Thyroid gland (tissue), 4 donors: Measurements from ENCODE around the gene KRTAP5-4. TPM values are rescaled to one million over a fixed set of nuclear protein-coding genes. Genes with fewer than 3 reads are reported as not detected.
A peak's percentile ranks its signal among the peaks of the same experiment; 100 is the strongest.

Experiments used
- DNase-seq, 2 donors: peaks; one replicate each; pipeline ENCODE4 v3.0.0-alpha.2; 2019
- H3K27ac ChIP-seq, 3 donors: fragments of 200-600 bp; sonication (generic); 1 replicate in 2 of 3; 2 replicates in 1 of 3; pipeline ENCODE4 v1.5.1; 2016 to 2019; ENCODE audit warnings: mild to moderate bottlenecking in 1 of 3, moderate library complexity in 1 of 3
- H3K27me3 ChIP-seq: fragments of 200-600 bp; sonication (generic); one replicate; pipeline ENCODE4 v1.5.1; 2019
- H3K36me3 ChIP-seq, 2 donors: fragments of 200-600 bp; sonication (generic); one replicate each; pipeline ENCODE4 v1.5.1; 2016 to 2019
- H3K4me1 ChIP-seq, 2 donors: fragments of 200-600 bp; sonication (generic); one replicate each; pipeline ENCODE4 v1.5.1; 2017 to 2019
- H3K4me3 ChIP-seq, 3 donors: fragments of 200-600 bp; sonication (generic); replicated peaks in 1 of 3; 1 replicate in 2 of 3; 2 replicates in 1 of 3; pipeline ENCODE4 v1.5.1; 2016; ENCODE audit warnings: mild to moderate bottlenecking in 1 of 3
- H3K9me3 ChIP-seq: fragments of 200-600 bp; sonication (generic); one replicate; pipeline ENCODE4 v1.5.1; 2017
- CTCF ChIP-seq, 6 experiments: fragments of 200-600 bp in 3 of 6; fragments of 450-650 bp in 3 of 6; sonication (generic) in 3 of 6; IDR thresholded peaks; one replicate each; pipeline ENCODE4 v1.5.1; 2016 to 2019; ENCODE audit warnings: antibody characterized with exemption in 6 of 6, mild to moderate bottlenecking in 2 of 6, inconsistent platforms in 1 of 6, moderate library complexity in 1 of 6
- POLR2A ChIP-seq, 2 donors: fragments of 450-650 bp; IDR thresholded peaks; one replicate each; pipeline ENCODE4 v1.6.1; 2017; ENCODE audit warnings: antibody characterized with exemption in 2 of 2, mild to moderate bottlenecking in 2 of 2, moderate library complexity in 1 of 2
- WGBS, 2 donors: methylation state at CpG; one replicate each; pipeline ENCODE4 v1.1.5; 2017; 5-methylcytosine and 5-hydroxymethylcytosine counted together
- intact Hi-C: fragments of 100-400 bp; cut with DNase I; formaldehyde crosslinking; loops from one replicate; pipeline ENCODE4 v1.15.1; 2023
- total RNA-seq, 4 donors: library from RNA; depleted of rRNA; stranded (reverse); fragments of >200 nt; gene quantifications; one replicate each; pipeline ENCODE4 v1.2.3, GENCODE V29; 2016

KRTAP5-4 gene
- total RNA-seq, 4 donors from 2014 or later, result not detected

GRCh38 chr11:1574933-1575242 is 47.0 kb downstream of the KRTAP5-4 start:
- intact Hi-C loops, result loop anchor here (2.0 to 5.0 kb wide), 2 partner anchors 28 to 373 kb away; no protein-coding TSS in a partner anchor
- Histone ChIP-seq H3K27ac (no peak overlapping the region), H3K4me3 (no peak overlapping the region), H3K36me3 (no peaks in the 10 kb centered on the region), H3K4me1 (peaks cover 15 to 33% of the 10 kb centered on the region in 2 donors), H3K9me3 (no peaks in the 10 kb centered on the region), H3K27me3 (no peaks in the 10 kb centered on the region)
- peak in 1 of 6 experiments; percentile 30 for TF ChIP-seq CTCF (IDR thresholded peaks at IDR 0.05)
- TF ChIP-seq POLR2A (IDR thresholded peaks at IDR 0.05), result no peak
- WGBS, 2 donors, result 20 to 21% methylated on average over 7 of the region's 7 CpGs
- DNase-seq, result no peak

GRCh38 chr11:1574238-1574932 is 47.6 kb downstream of the KRTAP5-4 start:
- Histone ChIP-seq H3K36me3 (no peaks in the 10 kb centered on the region), H3K4me1 (peaks cover 15 to 33% of the 10 kb centered on the region in 2 donors), H3K27me3 (no peaks in the 10 kb centered on the region), H3K9me3 (no peaks in the 10 kb centered on the region), H3K4me3 (peak overlapping the region in 1 of 3 donors; percentile 75), H3K27ac (peak overlapping the region; percentile 31 to 85 (median 64))
- DNase-seq, result peak; percentile 56 to 63
- 0 to 8% methylated on average over 10 to 11 of the region's 64 CpGs for WGBS, 2 donors
- intact Hi-C loops, result loop anchor here (2.0 to 5.0 kb wide), 2 partner anchors 28 to 372 kb away; no protein-coding TSS in a partner anchor
- no peak for TF ChIP-seq POLR2A (IDR thresholded peaks at IDR 0.05)
- TF ChIP-seq CTCF (IDR thresholded peaks at IDR 0.05), result peak in 5 of 6 experiments; percentile 24 to 98 (median 94)

GRCh38 chr11:1573903-1574237 is 48.1 kb downstream of the KRTAP5-4 start:
- intact Hi-C loops, result loop anchor here (2.0 to 5.0 kb wide), 2 partner anchors 27 to 372 kb away; no protein-coding TSS in a partner anchor
- Histone ChIP-seq H3K9me3 (no peaks in the 10 kb centered on the region), H3K36me3 (no peaks in the 10 kb centered on the region), H3K27ac (peak overlapping the region; percentile 31 to 85 (median 64)), H3K4me1 (peaks cover 15 to 33% of the 10 kb centered on the region in 2 donors), H3K4me3 (peak overlapping the region in 1 of 3 donors; percentile 75), H3K27me3 (no peaks in the 10 kb centered on the region)
- 3 to 8% methylated on average over 6 to 7 of the region's 7 CpGs for WGBS, 2 donors
- TF ChIP-seq CTCF (IDR thresholded peaks at IDR 0.05), result no peak
- TF ChIP-seq POLR2A (IDR thresholded peaks at IDR 0.05), result peak in 1 of 2 donors; percentile 73
- peak; percentile 78 to 87 for DNase-seq

GRCh38 chr11:1573077-1573902 is 48.6 kb downstream of the KRTAP5-4 start:
- intact Hi-C loops, result loop anchor here (5.0 kb wide), 1 partner anchor 371 kb away; no protein-coding TSS in a partner anchor

More at GRCh38 chr11:1573077-1573902, 48.6 kb downstream of the KRTAP5-4 start:
- Histone ChIP-seq H3K27me3 (no peaks in the 10 kb centered on the region), H3K27ac (peak overlapping the region; percentile 31 to 85 (median 64)), H3K4me3 (peak overlapping the region in 1 of 3 donors; percentile 75), H3K36me3 (no peaks in the 10 kb centered on the region), H3K9me3 (no peaks in the 10 kb centered on the region), H3K4me1 (peaks cover 15 to 33% of the 10 kb centered on the region in 2 donors)
- TF ChIP-seq CTCF (IDR thresholded peaks at IDR 0.05) (no peak), POLR2A (IDR thresholded peaks at IDR 0.05) (no peak)
- WGBS, 2 donors, result 3 to 4% methylated on average over 10 to 29 of the region's 37 CpGs
- DNase-seq, result peak; percentile 28 to 51
